SK-N-SH (cell line): ENCODE results near the gene COL23A1. TPM values are rescaled to one million over a fixed set of nuclear protein-coding genes. Genes with fewer than 3 reads are reported as not detected.

Experiments used
- CTCF ChIA-PET: fragments of 300-600, 350-600 bp; formaldehyde crosslinking; extraction: SDS; loops from one replicate; lab custom pipeline; 2021; lab: Yijun Ruan, JAX
- POLR2A ChIA-PET: fragments of 350-600 bp; sonication (Branson Sonifier 250); formaldehyde crosslinking; extraction: SDS; loops from one replicate; lab custom pipeline; 2020; ENCODE audit warnings: antibody characterized with exemption, inconsistent platforms; lab: Yijun Ruan, JAX
- DNase-seq: peaks from one replicate; pipeline ENCODE4 v3.0.0; 2012
- H2AFZ ChIP-seq: fragments of 200-600 bp; sonication (generic); 2 replicates; pipeline ENCODE4 v1.8.1; 2016; ENCODE audit warnings: antibody characterized with exemption, mild to moderate bottlenecking, low read depth
- H3F3A ChIP-seq: fragments of 200-600 bp; sonication (generic); replicated peaks from 2 replicates; pipeline ENCODE3; 2016; ENCODE audit warnings: antibody characterized with exemption, mild to moderate bottlenecking; ENCODE audit not compliant: insufficient read depth
- H3K27ac ChIP-seq, 2 experiments: fragments of 200-500 bp in 1 of 2; fragments of 200-600 bp in 1 of 2; sonication (Bioruptor generic) in 1 of 2; sonication (generic), shearing (Covaris generic) in 1 of 2; 2 replicates each; pipeline versions ENCODE4 v1.5.1 to v1.6.1; 2014 to 2016; ENCODE audit warnings: low read depth in 2 of 2, inconsistent platforms in 1 of 2, low read length in 1 of 2, mild to moderate bottlenecking in 1 of 2, mixed read lengths in 1 of 2
- H3K27me3 ChIP-seq: fragments of 200-600 bp; sonication (generic), shearing (Covaris generic); 2 replicates; pipeline ENCODE4 v1.6.1; 2016; ENCODE audit warnings: mixed run types; ENCODE audit not compliant: insufficient read depth
- H3K36me3 ChIP-seq, 2 experiments: fragments of 200-500 bp in 1 of 2; fragments of 200-600 bp in 1 of 2; sonication (Bioruptor generic) in 1 of 2; sonication (generic) in 1 of 2; replicated peaks in 1 of 2; 2 replicates each; pipeline versions ENCODE3 to v1.5.1; 2014 to 2016; ENCODE audit warnings: low read length in 1 of 2, mild to moderate bottlenecking in 1 of 2; ENCODE audit not compliant: insufficient read depth in 2 of 2, control insufficient read depth in 1 of 2
- H3K4me1 ChIP-seq, 2 experiments: fragments of 200-500 bp in 1 of 2; fragments of 200-600 bp in 1 of 2; sonication (Bioruptor generic) in 1 of 2; sonication (generic), shearing (Covaris generic) in 1 of 2; 2 replicates each; pipeline versions ENCODE4 v1.5.1 to v1.6.1; 2014 to 2016; ENCODE audit warnings: low read depth in 1 of 2, low read length in 1 of 2, mixed run types in 1 of 2; ENCODE audit not compliant: insufficient read depth in 2 of 2, control insufficient read depth in 1 of 2
- H3K4me2 ChIP-seq: fragments of 200-600 bp; sonication (generic), shearing (Covaris generic); 2 replicates; pipeline ENCODE4 v1.6.1; 2017; ENCODE audit warnings: mixed run types
- H3K4me3 ChIP-seq, 2 experiments: fragments of 200-500 bp in 1 of 2; fragments of 200-600 bp in 1 of 2; sonication (Bioruptor generic) in 1 of 2; sonication (generic), shearing (Covaris generic) in 1 of 2; 2 replicates each; pipeline versions ENCODE4 v1.5.1 to v1.8.1; 2014 to 2016; ENCODE audit warnings: low read depth in 2 of 2, inconsistent platforms in 1 of 2, low read length in 1 of 2, mild to moderate bottlenecking in 1 of 2, mixed read lengths in 1 of 2, moderate library complexity in 1 of 2
- H3K79me2 ChIP-seq: fragments of 200-600 bp; sonication (generic); 2 replicates; pipeline ENCODE4 v1.8.1; 2017; ENCODE audit warnings: mild to moderate bottlenecking; ENCODE audit not compliant: insufficient read depth
- H3K9ac ChIP-seq: fragments of 200-600 bp; sonication (generic); 2 replicates; pipeline ENCODE4 v1.6.1; 2017; ENCODE audit warnings: mixed run types
- H3K9me2 ChIP-seq: fragments of 200-600 bp; sonication (generic); 2 replicates; pipeline ENCODE4 v1.6.1; 2017; ENCODE audit warnings: mixed run types
- H3K9me3 ChIP-seq: fragments of 200-600 bp; sonication (generic); 2 replicates; pipeline ENCODE4 v1.6.1; 2017; ENCODE audit warnings: mixed run types, mild to moderate bottlenecking, moderate library complexity
- H4K20me1 ChIP-seq: fragments of 200-600 bp; sonication (generic); 2 replicates; pipeline ENCODE4 v1.6.1; 2017; ENCODE audit warnings: mild to moderate bottlenecking, mixed run types; ENCODE audit not compliant: insufficient read depth
- CTCF ChIP-seq: fragments of 200-600 bp; sonication (generic); IDR thresholded peaks from 2 replicates; pipeline ENCODE4 v1.6.1; 2017; ENCODE audit warnings: antibody characterized with exemption, mild to moderate bottlenecking, moderate library complexity
- EP300 ChIP-seq, 2 experiments: IDR thresholded peaks; 2 replicates each; pipeline versions ENCODE4 v1.4.0 to v1.6.1; 2012; ENCODE audit warnings: borderline replicate concordance in 1 of 2, low read depth in 1 of 2, low read length in 1 of 2
- GABPA ChIP-seq: IDR thresholded peaks from 2 replicates; pipeline ENCODE4 v1.4.0; 2012; ENCODE audit warnings: low read depth, mild to moderate bottlenecking
- GATA2 ChIP-seq: sonication (generic); formaldehyde crosslinking; IDR thresholded peaks from 2 replicates; pipeline ENCODE4 v1.5.0; 2020; ENCODE audit warnings: mild to moderate bottlenecking, missing genetic modification reagents
- JUND ChIP-seq: IDR thresholded peaks from 2 replicates; pipeline ENCODE4 v1.4.0; 2012
- RAD21 ChIP-seq: IDR thresholded peaks from 2 replicates; pipeline ENCODE4 v1.6.1; 2012; ENCODE audit warnings: mild to moderate bottlenecking, low read length
- SMC3 ChIP-seq: IDR thresholded peaks from 2 replicates; pipeline ENCODE4 v1.6.1; 2012; ENCODE audit warnings: low read depth, low read length, improper control_type of control experiment
- WGBS: methylation state at CpG from one replicate; pipeline ENCODE4 v1.1.6; 2017; ENCODE audit warnings: low lambda C conversion rate; 5-methylcytosine and 5-hydroxymethylcytosine counted together
- polyA plus RNA-seq, 3 experiments: library from polyadenylated mRNA; depleted of rRNA; stranded (reverse); fragments of >200 nt; gene quantifications; 2 replicates each; pipeline ENCODE4 v1.2.3, GENCODE V29; 2012
- TF ChIP-seq, protein P1 (sequence below): fragments of 150-350 bp; IDR thresholded peaks from 2 replicates; pipeline ENCODE4 v1.6.1; 2016; ENCODE audit warnings: mild to moderate bottlenecking, low read depth, low read length

Gene COL23A1
- polyA plus RNA-seq, 1 of the 3 experiments (the other 2 are of a cell fraction) = 0.10 TPM

GRCh38 chr5:178284996-178285395 is 305.2 kb downstream of the COL23A1 start:
- TF ChIP-seq EP300 (IDR thresholded peaks at IDR 0.05; ENCODE audit: borderline replicate concordance in 1 of 2, low read depth in 1 of 2, low read length in 1 of 2) (peak in 1 of 2 experiments; percentile 35; a peak in 1 of 4 replicates), RAD21 (0 out of 2 replicates have a peak, but pooled peaks have one; percentile 5), GABPA (no peak), GATA2 (CRISPR knock-in tag) (peak; percentile 32; the same call in 1 of the 2 replicates)
- TF ChIP-seq, protein P1, sequence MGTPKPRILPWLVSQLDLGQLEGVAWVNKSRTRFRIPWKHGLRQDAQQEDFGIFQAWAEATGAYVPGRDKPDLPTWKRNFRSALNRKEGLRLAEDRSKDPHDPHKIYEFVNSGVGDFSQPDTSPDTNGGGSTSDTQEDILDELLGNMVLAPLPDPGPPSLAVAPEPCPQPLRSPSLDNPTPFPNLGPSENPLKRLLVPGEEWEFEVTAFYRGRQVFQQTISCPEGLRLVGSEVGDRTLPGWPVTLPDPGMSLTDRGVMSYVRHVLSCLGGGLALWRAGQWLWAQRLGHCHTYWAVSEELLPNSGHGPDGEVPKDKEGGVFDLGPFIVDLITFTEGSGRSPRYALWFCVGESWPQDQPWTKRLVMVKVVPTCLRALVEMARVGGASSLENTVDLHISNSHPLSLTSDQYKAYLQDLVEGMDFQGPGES = no peak
- Histone ChIP-seq H3F3A (no peaks in the 10 kb centered on the region), H3K4me1 (peaks cover 0 to 55% of the 10 kb centered on the region in 2 experiments; a peak in 2 of 4 replicates), H4K20me1 (no peaks in the 10 kb centered on the region), H3K4me3 (no peak overlapping the region), H3K9me3 (peaks cover 5% of the 10 kb centered on the region; the same call in 1 of the 2 replicates), H3K27me3 (no peaks in the 10 kb centered on the region), H3K4me2 (no peak overlapping the region), H3K9me2 (no peaks in the 10 kb centered on the region), H3K9ac (no peak overlapping the region), H3K27ac (peak overlapping the region in 1 of 2 experiments; percentile 83; a peak in 2 of 4 replicates), H3K36me3 (no peaks in the 10 kb centered on the region), H3K79me2 (no peaks in the 10 kb centered on the region), H2AFZ (no peak overlapping the region)
- CTCF ChIA-PET = interaction anchor here (0.8 to 13.7 kb wide), 20 partner anchors 10 to 306 kb away, joined by 3 to 265 read pairs (median 5); partner anchors contain the start of gene COL23A1
- POLR2A ChIA-PET = no interaction called here
- WGBS = 35% methylated on average over 6 of the region's 7 CpGs
- peak; percentile 74 for DNase-seq

GRCh38 chr5:178284093-178284675 is 306.0 kb downstream of the COL23A1 start:
- TF ChIP-seq SMC3 = 0 out of 2 replicates have a peak, but pooled peaks have one; percentile 12
- peak; percentile 61 for TF ChIP-seq RAD21
- no peak for TF ChIP-seq JUND
- peak; percentile 48 for TF ChIP-seq CTCF
- WGBS = 24% methylated on average over 3 of the region's 3 CpGs
- peak overlapping the region in 1 of 2 experiments; percentile 83; a peak in 2 of 4 replicates for H3K27ac ChIP-seq
- no peaks in the 10 kb centered on the region for H3K27me3 ChIP-seq
- H3K4me3 ChIP-seq = no peak overlapping the region; a peak in 1 of 4 replicates
- H3K79me2 ChIP-seq = no peaks in the 10 kb centered on the region
- H3F3A ChIP-seq = no peaks in the 10 kb centered on the region
- no peak for DNase-seq
- POLR2A ChIA-PET = no interaction called here
- no peaks in the 10 kb centered on the region for H3K36me3 ChIP-seq
- peaks cover 5% of the 10 kb centered on the region; the same call in 1 of the 2 replicates for H3K9me3 ChIP-seq
- no peak overlapping the region for H3K9ac ChIP-seq
- peaks cover 0 to 61% of the 10 kb centered on the region in 2 experiments; a peak in 2 of 4 replicates for H3K4me1 ChIP-seq
- no peak overlapping the region for H2AFZ ChIP-seq
- no peaks in the 10 kb centered on the region for H3K9me2 ChIP-seq
- CTCF ChIA-PET = interaction anchor here (0.6 to 13.7 kb wide), 39 partner anchors 9 to 446 kb away, joined by 3 to 265 read pairs (median 3); partner anchors contain the start of gene COL23A1
- no peaks in the 10 kb centered on the region for H4K20me1 ChIP-seq
- no peak overlapping the region for H3K4me2 ChIP-seq
